H9 (cell line): ENCODE results near the gene FOXN1. TPM values are rescaled to one million over a fixed set of nuclear protein-coding genes. Genes with fewer than 3 reads are reported as not detected.

Source experiments
- DNase-seq: peaks from one replicate; pipeline ENCODE4 v3.0.0-alpha.2; 2017
- H2AFZ ChIP-seq: one replicate; pipeline ENCODE4 v1.6.1; 2013; ENCODE audit warnings: mild to moderate bottlenecking, low read length, control low read depth, moderate library complexity
- H2AK5ac ChIP-seq: 2 replicates; pipeline ENCODE4 v1.6.1; 2013; ENCODE audit warnings: low read length, control low read depth, mixed read lengths; ENCODE audit not compliant: insufficient read length
- H2BK120ac ChIP-seq: one replicate; pipeline ENCODE4 v1.6.1; 2013; ENCODE audit warnings: low read depth, mild to moderate bottlenecking, low read length, control low read depth, inconsistent platforms; ENCODE audit not compliant: poor library complexity, severe bottlenecking
- H2BK12ac ChIP-seq: 2 replicates; pipeline ENCODE4 v1.6.1; 2013; ENCODE audit warnings: low read length, control low read depth, mixed read lengths, low read depth; ENCODE audit not compliant: insufficient read length
- H2BK15ac ChIP-seq: 2 replicates; pipeline ENCODE4 v1.6.1; 2013; ENCODE audit warnings: low read depth, low read length, control low read depth
- H2BK20ac ChIP-seq: one replicate; pipeline ENCODE4 v1.6.1; 2013; ENCODE audit warnings: low read depth, mild to moderate bottlenecking, low read length, control low read depth, inconsistent platforms; ENCODE audit not compliant: poor library complexity, severe bottlenecking
- H2BK5ac ChIP-seq: 2 replicates; pipeline ENCODE4 v1.6.1; 2013; ENCODE audit warnings: low read length, control low read depth, mixed read lengths; ENCODE audit not compliant: insufficient read length
- H3K14ac ChIP-seq: 2 replicates; pipeline ENCODE4 v1.6.1; 2013; ENCODE audit warnings: low read length, control low read depth; ENCODE audit not compliant: insufficient read depth
- H3K18ac ChIP-seq: 2 replicates; pipeline ENCODE4 v1.6.1; 2013; ENCODE audit warnings: low read depth, mild to moderate bottlenecking, mixed read lengths, low read length, control low read depth; ENCODE audit not compliant: insufficient read length
- H3K23ac ChIP-seq: 2 replicates; pipeline ENCODE4 v1.6.1; 2013; ENCODE audit warnings: low read length, control low read depth, mixed read lengths, low read depth; ENCODE audit not compliant: insufficient read length
- H3K23me2 ChIP-seq: 2 replicates; pipeline ENCODE4 v1.6.1; 2013; ENCODE audit warnings: low read depth, mild to moderate bottlenecking, mixed read lengths, low read length, control low read depth; ENCODE audit not compliant: insufficient read length, poor library complexity, severe bottlenecking
- H3K27ac ChIP-seq: 2 replicates; pipeline ENCODE4 v1.5.1; 2013; ENCODE audit warnings: low read length, control low read depth, mixed read lengths, low read depth; ENCODE audit not compliant: insufficient read length
- H3K27me3 ChIP-seq: 2 replicates; pipeline ENCODE4 v1.6.1; 2013; ENCODE audit warnings: low read length, control low read depth, inconsistent platforms; ENCODE audit not compliant: insufficient read depth
- H3K4ac ChIP-seq: 2 replicates; pipeline ENCODE4 v1.6.1; 2013; ENCODE audit warnings: low read depth, mild to moderate bottlenecking, control low read depth, inconsistent platforms, low read length, moderate library complexity
- H3K4me1 ChIP-seq: 2 replicates; pipeline ENCODE4 v1.6.1; 2013; ENCODE audit warnings: low read length, control low read depth, inconsistent platforms; ENCODE audit not compliant: insufficient read depth
- H3K4me2 ChIP-seq: 2 replicates; pipeline ENCODE4 v1.6.1; 2013; ENCODE audit warnings: low read length, control low read depth, mixed read lengths; ENCODE audit not compliant: insufficient read length, insufficient read depth
- H3K56ac ChIP-seq: 2 replicates; pipeline ENCODE4 v1.6.1; 2013; ENCODE audit warnings: low read depth, mild to moderate bottlenecking, mixed read lengths, low read length, control low read depth; ENCODE audit not compliant: insufficient read length
- H3K79me1 ChIP-seq: 2 replicates; pipeline ENCODE4 v1.6.1; 2013; ENCODE audit warnings: low read depth, mild to moderate bottlenecking, moderate library complexity, low read length, control low read depth, inconsistent platforms; ENCODE audit not compliant: insufficient read depth, poor library complexity, severe bottlenecking
- H3K79me2 ChIP-seq: 2 replicates; pipeline ENCODE4 v1.6.1; 2013; ENCODE audit warnings: low read length, control low read depth, inconsistent platforms; ENCODE audit not compliant: insufficient read depth
- H3K9ac ChIP-seq: 2 replicates; pipeline ENCODE4 v1.6.1; 2013; ENCODE audit warnings: low read length, control low read depth, mixed read lengths; ENCODE audit not compliant: insufficient read length; ENCODE audit errors: extremely low read depth
- H3K9me3 ChIP-seq: one replicate; pipeline ENCODE4 v1.6.1; 2013; ENCODE audit warnings: low read depth, low read length, inconsistent platforms; ENCODE audit not compliant: control insufficient read depth
- H3T11ph ChIP-seq: one replicate; pipeline ENCODE4 v1.6.1; 2013; ENCODE audit warnings: mild to moderate bottlenecking, low read length, control low read depth, inconsistent platforms
- H4K20me1 ChIP-seq: one replicate; pipeline ENCODE4 v1.6.1; 2013; ENCODE audit not compliant: control insufficient read depth, insufficient read length, insufficient read depth
- H4K5ac ChIP-seq: 2 replicates; pipeline ENCODE4 v1.6.1; 2013; ENCODE audit warnings: low read depth, mild to moderate bottlenecking, mixed read lengths, low read length, control low read depth; ENCODE audit not compliant: insufficient read length
- H4K8ac ChIP-seq: replicated peaks from 2 replicates; pipeline ENCODE4 v1.6.1; 2013; ENCODE audit warnings: low read length, control low read depth, mixed read lengths, low read depth; ENCODE audit not compliant: insufficient read length
- H4K91ac ChIP-seq: 2 replicates; pipeline ENCODE4 v1.6.1; 2013; ENCODE audit warnings: low read depth, mild to moderate bottlenecking, moderate library complexity, mixed read lengths, low read length, control low read depth; ENCODE audit not compliant: insufficient read length
- H3K27ac Mint-ChIP-seq, 3 experiments: 2 replicates in 2 of 3; 3 replicates in 1 of 3; pipeline ENCODE4 v1.8.0; 2020 to 2021; ENCODE audit warnings: mixed read lengths in 3 of 3, mild to moderate bottlenecking in 1 of 3, moderate library complexity in 1 of 3
- H3K27me3 Mint-ChIP-seq: 2 replicates; pipeline ENCODE4 v1.8.0; 2021; ENCODE audit warnings: low read depth, mild to moderate bottlenecking, moderate library complexity, mixed read lengths
- H3K36me3 Mint-ChIP-seq, 3 experiments: 2 replicates in 2 of 3; 3 replicates in 1 of 3; pipeline ENCODE4 v1.8.0; 2020 to 2021; ENCODE audit warnings: low read depth in 3 of 3, mixed read lengths in 3 of 3; ENCODE audit not compliant: insufficient read depth in 1 of 3
- H3K4me1 Mint-ChIP-seq, 2 experiments: 2 replicates each; pipeline ENCODE4 v1.8.0; 2020; ENCODE audit warnings: mixed read lengths in 2 of 2
- H3K4me3 Mint-ChIP-seq, 2 experiments: 2 replicates in 1 of 2; 3 replicates in 1 of 2; pipeline ENCODE4 v1.8.0; 2020 to 2021; ENCODE audit warnings: mild to moderate bottlenecking in 2 of 2, mixed read lengths in 2 of 2, moderate library complexity in 1 of 2
- H3K9me3 Mint-ChIP-seq, 2 experiments: 2 replicates in 1 of 2; 3 replicates in 1 of 2; pipeline ENCODE4 v1.8.0; 2020; ENCODE audit warnings: mild to moderate bottlenecking in 2 of 2, mixed read lengths in 2 of 2, moderate library complexity in 1 of 2
- WGBS: extraction: QIAGEN DNeasy Blood & Tissue Kit; methylation state at CpG from one replicate; pipeline ENCODE4 v1.1.7; 2013; ENCODE audit warnings: missing lambda C conversion rate, low lambda C conversion rate, mixed read lengths; ENCODE audit not compliant: insufficient read length; ENCODE audit errors: extremely low coverage; 5-methylcytosine and 5-hydroxymethylcytosine counted together
- total RNA-seq: library from RNA; stranded (reverse); gene quantifications from 2 replicates; pipeline ENCODE4 v1.2.1, GENCODE V29; 2021
- TF ChIP-seq, protein P1 (sequence below): fragments of 200-600 bp; sonication (generic); conservative IDR thresholded peaks from 3 replicates; pipeline ENCODE4 v1.8.0; 2021; ENCODE audit warnings: antibody characterized with exemption, mild to moderate bottlenecking

The FOXN1 gene
- total RNA-seq, 1 experiment from 2014 or later = not detected

- no peak overlapping the region for H3K18ac ChIP-seq
- H4K5ac ChIP-seq = no peak overlapping the region
- H3K9me3 ChIP-seq = no peaks in the 10 kb centered on the region
- no peak overlapping the region for H3K4me2 ChIP-seq
- no peak overlapping the region for H2AK5ac ChIP-seq
- Mint-ChIP-seq H3K4me3 (no peak overlapping the region), H3K27me3 (peaks cover 12% of the 10 kb centered on the region), H3K4me1 (peaks cover 0 to 22% of the 10 kb centered on the region in 2 experiments; a peak in 2 of 4 replicates), H3K27ac (no peak overlapping the region), H3K9me3 (no peaks in the 10 kb centered on the region), H3K36me3 (no peaks in the 10 kb centered on the region)
- H2BK12ac ChIP-seq = no peak overlapping the region
- no peak overlapping the region for H4K8ac ChIP-seq
- no peak overlapping the region for H3K23ac ChIP-seq
- H2BK20ac ChIP-seq = no peak overlapping the region
- H2AFZ ChIP-seq = no peak overlapping the region
- H3T11ph ChIP-seq = no peak overlapping the region
- TF ChIP-seq, protein P1, sequence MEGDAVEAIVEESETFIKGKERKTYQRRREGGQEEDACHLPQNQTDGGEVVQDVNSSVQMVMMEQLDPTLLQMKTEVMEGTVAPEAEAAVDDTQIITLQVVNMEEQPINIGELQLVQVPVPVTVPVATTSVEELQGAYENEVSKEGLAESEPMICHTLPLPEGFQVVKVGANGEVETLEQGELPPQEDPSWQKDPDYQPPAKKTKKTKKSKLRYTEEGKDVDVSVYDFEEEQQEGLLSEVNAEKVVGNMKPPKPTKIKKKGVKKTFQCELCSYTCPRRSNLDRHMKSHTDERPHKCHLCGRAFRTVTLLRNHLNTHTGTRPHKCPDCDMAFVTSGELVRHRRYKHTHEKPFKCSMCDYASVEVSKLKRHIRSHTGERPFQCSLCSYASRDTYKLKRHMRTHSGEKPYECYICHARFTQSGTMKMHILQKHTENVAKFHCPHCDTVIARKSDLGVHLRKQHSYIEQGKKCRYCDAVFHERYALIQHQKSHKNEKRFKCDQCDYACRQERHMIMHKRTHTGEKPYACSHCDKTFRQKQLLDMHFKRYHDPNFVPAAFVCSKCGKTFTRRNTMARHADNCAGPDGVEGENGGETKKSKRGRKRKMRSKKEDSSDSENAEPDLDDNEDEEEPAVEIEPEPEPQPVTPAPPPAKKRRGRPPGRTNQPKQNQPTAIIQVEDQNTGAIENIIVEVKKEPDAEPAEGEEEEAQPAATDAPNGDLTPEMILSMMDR = no peak
- H3K79me1 ChIP-seq = no peaks in the 10 kb centered on the region
- H3K23me2 ChIP-seq = no peaks in the 10 kb centered on the region
- H3K4me1 ChIP-seq = no peaks in the 10 kb centered on the region
- H4K20me1 ChIP-seq = no peaks in the 10 kb centered on the region
- H3K79me2 ChIP-seq = no peaks in the 10 kb centered on the region
- no peaks in the 10 kb centered on the region for H3K27me3 ChIP-seq
- no peak overlapping the region for H3K27ac ChIP-seq
- no peak for DNase-seq
- no peak overlapping the region for H3K14ac ChIP-seq
- no peak overlapping the region for H3K4ac ChIP-seq
- no peak overlapping the region for H2BK15ac ChIP-seq
- no peak overlapping the region for H2BK5ac ChIP-seq
- no peak overlapping the region for H4K91ac ChIP-seq
- H3K9ac ChIP-seq = no peak overlapping the region
- no CpG with 5 or more reads among the region's 7 CpGs for WGBS
- no peak overlapping the region for H2BK120ac ChIP-seq
- H3K56ac ChIP-seq = no peak overlapping the region
Measured at GRCh38 chr17:28532050-28532960, 26.2 kb downstream of the FOXN1 start.
